ENCODE measurements around the gene HBM.

DNA sequence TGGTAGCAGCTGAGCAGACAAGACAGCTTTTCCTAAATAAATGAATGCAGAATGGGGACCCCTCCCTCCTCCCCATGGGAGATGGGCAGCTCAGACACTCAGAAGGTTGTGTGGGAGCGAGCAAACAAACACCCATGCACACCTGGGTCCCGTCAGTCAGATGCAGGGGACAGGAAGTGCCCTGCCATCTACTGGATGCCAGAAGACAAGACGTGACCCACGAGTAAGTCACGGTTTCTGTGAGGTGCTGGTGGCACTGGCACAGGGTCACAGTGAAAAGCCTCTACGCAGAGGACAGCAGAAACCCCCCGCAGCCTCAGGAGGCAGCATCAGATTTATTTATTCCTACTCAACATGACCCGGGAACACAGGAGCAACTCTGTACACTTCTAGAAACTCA, 22.9 kb downstream of the HBM start:
- TF ChIP-seq POLR2A (IDR thresholded peaks at IDR 0.05) (no peak), CTCF (IDR thresholded peaks at IDR 0.05) (no peak)

Measured in testis (tissue), 2 donors.